IMR-90 (cell line): ENCODE measurements around the gene RDH13. TPM values are rescaled to one million over a fixed set of nuclear protein-coding genes. Genes with fewer than 3 reads are reported as not detected.

ENCODE experiments used
- ATAC-seq: fragments of 200-7000 bp; cut with Tn5 transposase; 2 replicates; pipeline ENCODE4 v1.9.1; 2020; ENCODE audit warnings: low read depth, mild to moderate bottlenecking, moderate library complexity
- BruUV-seq: library from RNA; stranded (reverse); fragments of 400-500 nt; replicated peaks from 2 replicates; lab custom pipeline; 2021; lab: Mats Ljungman, UMichigan
- CTCF ChIA-PET: fragments of 300-600 bp; formaldehyde crosslinking; extraction: SDS; loops from one replicate; lab custom pipeline; 2021; ENCODE audit warnings: antibody characterized with exemption; lab: Yijun Ruan, JAX
- POLR2A ChIA-PET: fragments of 300-600 bp; sonication (Branson Sonifier 250); formaldehyde crosslinking; loops from one replicate; lab custom pipeline; 2022; ENCODE audit warnings: antibody characterized with exemption; ENCODE audit not compliant: unreplicated experiment; lab: Charles Lee
- DNase-seq: peaks from one replicate; pipeline ENCODE4 v3.0.0; 2013
- H2AFZ ChIP-seq: replicated peaks from 2 replicates; pipeline ENCODE3; 2013; ENCODE audit warnings: low read length, mild to moderate bottlenecking; ENCODE audit not compliant: poor library complexity
- H2AK5ac ChIP-seq: 2 replicates; pipeline ENCODE4 v1.6.1; 2013; ENCODE audit warnings: low read depth, low read length, inconsistent platforms
- H2AK9ac ChIP-seq: replicated peaks from 2 replicates; pipeline ENCODE3; 2013; ENCODE audit warnings: mild to moderate bottlenecking, low read depth, low read length, moderate library complexity; ENCODE audit not compliant: poor library complexity
- H2BK120ac ChIP-seq: 2 replicates; pipeline ENCODE4 v1.6.1; 2013; ENCODE audit warnings: low read depth, low read length, inconsistent platforms
- H2BK15ac ChIP-seq: 3 replicates; pipeline ENCODE4 v1.6.1; 2013; ENCODE audit warnings: low read depth, low read length, inconsistent platforms
- H2BK20ac ChIP-seq: 2 replicates; pipeline ENCODE4 v1.6.1; 2013; ENCODE audit warnings: low read depth, mild to moderate bottlenecking, inconsistent platforms, low read length, moderate library complexity
- H2BK5ac ChIP-seq: 2 replicates; pipeline ENCODE4 v1.6.1; 2013; ENCODE audit warnings: mild to moderate bottlenecking, low read depth, low read length, inconsistent platforms; ENCODE audit not compliant: poor library complexity, severe bottlenecking
- H3K14ac ChIP-seq: replicated peaks from 2 replicates; pipeline ENCODE4 v1.6.1; 2013; ENCODE audit warnings: low read depth, low read length, inconsistent platforms
- H3K18ac ChIP-seq: 2 replicates; pipeline ENCODE4 v1.6.1; 2013; ENCODE audit warnings: low read depth, low read length, control low read depth
- H3K23ac ChIP-seq: 2 replicates; pipeline ENCODE4 v1.6.1; 2013; ENCODE audit warnings: low read depth, low read length, inconsistent platforms
- H3K27ac ChIP-seq: 2 replicates; pipeline ENCODE4 v1.5.1; 2013; ENCODE audit warnings: mild to moderate bottlenecking, control low read depth, low read length; ENCODE audit not compliant: insufficient read depth
- H3K27me3 ChIP-seq: 2 replicates; pipeline ENCODE4 v1.6.1; 2013; ENCODE audit warnings: low read length; ENCODE audit not compliant: control insufficient read depth, insufficient read depth
- H3K36me3 ChIP-seq: 2 replicates; pipeline ENCODE4 v1.6.1; 2013; ENCODE audit warnings: low read length, mixed read lengths; ENCODE audit not compliant: control insufficient read depth, insufficient read depth
- H3K4ac ChIP-seq: 2 replicates; pipeline ENCODE4 v1.6.1; 2013; ENCODE audit warnings: low read depth, low read length, inconsistent platforms
- H3K4me1 ChIP-seq: 2 replicates; pipeline ENCODE4 v1.6.1; 2013; ENCODE audit warnings: low read length, mixed read lengths; ENCODE audit not compliant: control insufficient read depth, insufficient read depth
- H3K4me2 ChIP-seq: 2 replicates; pipeline ENCODE4 v1.6.1; 2013; ENCODE audit warnings: low read depth, mild to moderate bottlenecking, control low read depth, low read length, moderate library complexity
- H3K4me3 ChIP-seq: 2 replicates; pipeline ENCODE4 v1.5.1; 2013; ENCODE audit warnings: low read depth, mild to moderate bottlenecking, control low read depth, low read length, moderate library complexity; ENCODE audit not compliant: insufficient read depth
- H3K56ac ChIP-seq: 2 replicates; pipeline ENCODE4 v1.6.1; 2013; ENCODE audit warnings: low read length, inconsistent platforms; ENCODE audit not compliant: insufficient read depth; ENCODE audit errors: extremely low read depth
- H3K79me1 ChIP-seq, 2 experiments: 2 replicates each; pipeline ENCODE4 v1.6.1; 2013; ENCODE audit warnings: low read length in 2 of 2, inconsistent platforms in 1 of 2, low read depth in 1 of 2
- H3K9ac ChIP-seq: 2 replicates; pipeline ENCODE4 v1.6.1; 2013; ENCODE audit warnings: low read depth, low read length, control low read depth
- H3K9me1 ChIP-seq: 2 replicates; pipeline ENCODE4 v1.6.1; 2013; ENCODE audit warnings: low read length, inconsistent platforms; ENCODE audit not compliant: insufficient read depth
- H3K9me3 ChIP-seq: 2 replicates; pipeline ENCODE4 v1.6.1; 2013; ENCODE audit warnings: low read length; ENCODE audit not compliant: control insufficient read depth, insufficient read depth
- H4K20me1 ChIP-seq: 2 replicates; pipeline ENCODE4 v1.6.1; 2013; ENCODE audit warnings: low read length, inconsistent platforms; ENCODE audit not compliant: insufficient read depth
- H4K5ac ChIP-seq: 2 replicates; pipeline ENCODE4 v1.6.1; 2013; ENCODE audit warnings: mild to moderate bottlenecking, low read depth, low read length, control low read depth
- H4K8ac ChIP-seq, 2 experiments: 2 replicates each; pipeline ENCODE4 v1.6.1; 2013; ENCODE audit warnings: low read depth in 2 of 2, low read length in 2 of 2, control low read depth in 1 of 2, inconsistent platforms in 1 of 2
- H4K91ac ChIP-seq: 2 replicates; pipeline ENCODE4 v1.6.1; 2013; ENCODE audit warnings: low read depth, low read length, inconsistent platforms; ENCODE audit not compliant: insufficient read depth
- BHLHE40 ChIP-seq: fragments of 150-350 bp; IDR thresholded peaks from 2 replicates; pipeline ENCODE4 v1.6.1; 2016; ENCODE audit warnings: mild to moderate bottlenecking, low read depth, low read length
- CEBPB ChIP-seq: IDR thresholded peaks from 2 replicates; pipeline ENCODE4 v1.6.1; 2012; ENCODE audit warnings: low read depth, low read length, improper control_type of control experiment
- CHD1 ChIP-seq: IDR thresholded peaks from 2 replicates; pipeline ENCODE4 v1.6.1; 2012; ENCODE audit warnings: low read depth, low read length, improper control_type of control experiment
- CTCF ChIP-seq: conservative IDR thresholded peaks from 2 replicates; pipeline ENCODE4 v1.5.1; 2012; ENCODE audit warnings: mild to moderate bottlenecking, low read depth, low read length, improper control_type of control experiment
- ELK1 ChIP-seq: fragments of 150-350 bp; IDR thresholded peaks from 2 replicates; pipeline ENCODE4 v1.6.1; 2016; ENCODE audit warnings: low read depth, mild to moderate bottlenecking, low read length, moderate library complexity, borderline replicate concordance
- FOS ChIP-seq: fragments of 150-350 bp; IDR thresholded peaks from 2 replicates; pipeline ENCODE4 v1.6.1; 2016; ENCODE audit warnings: low read depth, low read length
- MAFK ChIP-seq: IDR thresholded peaks from 2 replicates; pipeline ENCODE4 v1.6.1; 2012; ENCODE audit warnings: low read depth, low read length, improper control_type of control experiment
- MAZ ChIP-seq: IDR thresholded peaks from 2 replicates; pipeline ENCODE4 v1.6.1; 2012; ENCODE audit warnings: low read depth, mild to moderate bottlenecking, low read length, improper control_type of control experiment, moderate library complexity, borderline replicate concordance
- MXI1 ChIP-seq: IDR thresholded peaks from 2 replicates; pipeline ENCODE4 v1.6.1; 2012; ENCODE audit warnings: low read depth, mild to moderate bottlenecking, low read length, moderate library complexity, borderline replicate concordance
- NFE2L2 ChIP-seq: fragments of 150-350 bp; IDR thresholded peaks from 2 replicates; pipeline ENCODE4 v1.6.1; 2016; ENCODE audit warnings: low read depth, mild to moderate bottlenecking, low read length
- POLR2A ChIP-seq: IDR thresholded peaks from 2 replicates; pipeline ENCODE4 v1.6.1; 2012; ENCODE audit warnings: mild to moderate bottlenecking, low read depth, low read length
- RCOR1 ChIP-seq: IDR thresholded peaks from 2 replicates; pipeline ENCODE4 v1.6.1; 2012; ENCODE audit warnings: mild to moderate bottlenecking, low read length, improper control_type of control experiment; ENCODE audit not compliant: insufficient replicate concordance
- RFX5 ChIP-seq: IDR thresholded peaks from 2 replicates; pipeline ENCODE4 v1.8.0; 2012; ENCODE audit warnings: low read depth, mild to moderate bottlenecking, low read length, moderate library complexity
- SMC3 ChIP-seq: fragments of 150-350 bp; IDR thresholded peaks from 2 replicates; pipeline ENCODE4 v1.6.1; 2016; ENCODE audit warnings: low read depth, mild to moderate bottlenecking, antibody characterized with exemption, low read length, moderate library complexity
- WGBS, 2 experiments: methylation state at CpG; one replicate each; pipeline versions ENCODE4 v1.1.5 to v1.1.7; 2013; ENCODE audit warnings: missing lambda C conversion rate in 2 of 2; ENCODE audit not compliant: insufficient read length in 1 of 2; ENCODE audit errors: extremely low coverage in 2 of 2; 5-methylcytosine and 5-hydroxymethylcytosine counted together
- dilution Hi-C: fragments of 300-500 bp; cut with HindIII; formaldehyde crosslinking; loops from one replicate; pipeline ENCODE4 v1.14.3; 2018; ENCODE audit warnings: low sequenced_read_pairs; ENCODE audit not compliant: unreplicated experiment
- in situ Hi-C: fragments of 300-500 bp; cut with MboI; formaldehyde crosslinking; loops from 3 replicates; pipeline ENCODE4 v1.14.3; 2019; ENCODE audit warnings: low sequenced_read_pairs, inconsistent platforms, mixed read lengths
- intact Hi-C: fragments of 100-400 bp; cut with micrococcal nuclease; formaldehyde crosslinking; loops from 2 replicates; pipeline ENCODE4 v1.10.0; 2022
- polyA plus RNA-seq, 3 experiments: library from polyadenylated mRNA; depleted of rRNA; stranded (reverse); fragments of >200 nt; gene quantifications; 2 replicates each; pipeline ENCODE4 v1.2.3, GENCODE V29; 2012; ENCODE audit warnings: low replicate concordance in 1 of 3
- total RNA-seq: library from RNA; depleted of rRNA; stranded (reverse); fragments of >200 nt; gene quantifications from 2 replicates; pipeline ENCODE4 v1.2.3, GENCODE V29; 2012

The RDH13 gene
- total and polyA plus RNA-seq, 2 of the 4 experiments (the other 2 are of a cell fraction), result 7.5 to 7.8 TPM

DNA sequence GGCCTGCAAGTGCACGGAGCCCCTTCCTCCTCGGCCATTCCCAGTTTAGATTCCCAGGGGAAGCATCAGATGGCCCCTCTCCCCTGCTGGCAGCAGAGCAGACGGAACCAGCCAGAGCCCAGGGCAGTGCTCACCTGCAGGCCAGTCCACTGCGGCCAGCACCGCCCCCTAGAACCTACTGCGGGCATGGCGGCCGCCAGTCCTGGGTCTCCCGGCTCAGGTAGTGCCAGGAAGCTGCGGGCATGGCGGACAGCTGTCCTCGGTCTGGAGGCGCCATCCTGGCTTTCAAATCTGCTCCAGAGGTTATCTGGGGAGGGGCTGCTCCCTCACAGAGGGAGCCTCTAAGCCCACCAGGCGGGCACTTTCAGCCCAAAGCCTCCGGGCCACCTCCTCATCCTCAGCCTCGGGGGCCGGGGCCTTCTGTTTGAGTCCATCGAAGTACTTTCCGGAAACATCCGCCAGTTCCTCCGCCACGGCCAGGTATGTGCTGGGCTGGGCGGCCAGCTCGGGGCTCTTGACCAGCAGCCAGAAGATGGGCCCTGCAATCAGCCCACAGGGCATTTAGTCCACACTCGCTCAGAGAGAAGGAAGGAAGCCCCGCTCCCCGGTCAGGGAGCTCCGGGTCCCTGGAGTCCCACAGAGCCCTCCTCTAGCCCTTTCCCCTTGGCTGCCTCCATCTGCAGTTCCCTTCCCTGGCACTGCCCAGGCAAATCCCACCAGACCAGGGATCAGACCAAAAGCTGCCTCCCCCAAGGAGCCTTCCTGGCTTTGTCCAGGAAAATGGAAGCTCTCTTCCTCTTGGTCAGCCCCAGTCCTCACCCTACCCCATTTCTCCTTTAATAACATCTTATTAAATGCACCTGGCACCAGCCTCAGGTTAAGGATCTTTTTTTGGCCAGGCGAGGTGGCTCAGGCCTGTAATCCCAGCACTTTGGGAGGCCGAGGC lies 17.9 kb downstream of the RDH13 start (continued):
- TF ChIP-seq NFE2L2, result no peak

DNA sequence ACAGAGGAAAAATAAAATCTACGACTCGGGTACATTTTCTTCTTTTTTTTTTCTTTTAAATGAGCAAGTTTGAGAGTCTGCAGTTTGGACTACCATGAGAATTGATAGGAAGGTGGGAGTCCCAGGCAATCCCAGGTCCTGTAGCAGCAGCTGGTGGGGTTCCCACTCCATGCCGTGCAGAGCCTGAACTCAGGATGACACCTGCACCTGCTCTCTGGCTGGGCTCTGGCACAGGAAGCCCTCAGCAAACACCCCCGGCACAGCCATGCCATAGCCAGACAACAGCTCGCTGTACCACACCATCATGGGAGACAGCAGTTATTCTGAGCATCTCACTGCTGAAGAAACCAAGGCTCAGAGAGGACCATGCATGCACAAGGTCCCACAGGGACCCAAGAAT lies 18.7 kb downstream of the RDH13 start:
- H2BK5ac ChIP-seq, result no peak overlapping the region
- H3K56ac ChIP-seq, result no peak overlapping the region
- dilution Hi-C loops (no loop called here), in situ Hi-C loops (no loop called here), intact Hi-C loops (no loop called here)
- H3K4ac ChIP-seq, result no peak overlapping the region
- H3K9me3 ChIP-seq, result no peaks in the 10 kb centered on the region
- no peaks in the 10 kb centered on the region for H4K20me1 ChIP-seq
- BruUV-seq, result no TSS peak
- H2AK9ac ChIP-seq, result no peak overlapping the region
- no peak overlapping the region for H3K9ac ChIP-seq
- ATAC-seq, result no peak
- H3K36me3 ChIP-seq, result peaks cover 32% of the 10 kb centered on the region
- no peaks in the 10 kb centered on the region for H3K4me1 ChIP-seq
- no peak overlapping the region for H4K8ac ChIP-seq
- H4K91ac ChIP-seq, result no peak overlapping the region
- no peak overlapping the region for H3K18ac ChIP-seq
- H2AFZ ChIP-seq, result no peak overlapping the region
- CTCF ChIA-PET, result no interaction called here
- 91% methylated on average over 5 of the region's 5 CpGs; no CpG with 5 or more reads in 1 of the 2 experiments for WGBS, 2 experiments
- no peak overlapping the region for H4K5ac ChIP-seq
- no peak overlapping the region for H2AK5ac ChIP-seq
- no peak overlapping the region for H3K23ac ChIP-seq
- H3K14ac ChIP-seq, result no peak overlapping the region
- H3K4me3 ChIP-seq, result no peak overlapping the region
- H3K4me2 ChIP-seq, result no peak overlapping the region
- H3K27me3 ChIP-seq, result no peaks in the 10 kb centered on the region
- H3K27ac ChIP-seq, result no peak overlapping the region
- POLR2A ChIA-PET, result no interaction called here
- peaks cover 4% of the 10 kb centered on the region; the same call in 1 of the 2 replicates for H3K9me1 ChIP-seq
- H2BK20ac ChIP-seq, result no peak overlapping the region
- DNase-seq, result no peak
- no peaks in the 10 kb centered on the region for H3K79me1 ChIP-seq
- no peak overlapping the region for H2BK15ac ChIP-seq
- no peak overlapping the region for H2BK120ac ChIP-seq
- TF ChIP-seq ELK1 (no peak), CEBPB (no peak), RFX5 (no peak), MAFK (no peak), CHD1 (no peak), NFE2L2 (no peak), BHLHE40 (no peak), MAZ (no peak), CTCF (no peak), FOS (no peak), POLR2A (no peak), RCOR1 (no peak), MXI1 (no peak), SMC3 (no peak)
